Right atrium auricular region (tissue), 2 donors: ENCODE results near the gene VWA2. TPM values are rescaled to one million over a fixed set of nuclear protein-coding genes. Genes with fewer than 3 reads are reported as not detected.

ENCODE experiments used
- DNase-seq: peaks from one replicate; pipeline ENCODE4 v3.0.0-alpha.2; 2019; ENCODE audit warnings: low spot score
- H3K27ac ChIP-seq, 2 donors: fragments of 200-600 bp; sonication (generic); 1 replicate in 1 of 2; 2 replicates in 1 of 2; pipeline ENCODE4 v1.5.1; 2016 to 2019
- H3K27me3 ChIP-seq, 2 donors: fragments of 200-600 bp; sonication (generic); one replicate each; pipeline versions ENCODE4 v1.5.1 to v1.6.0; 2017 to 2019
- H3K36me3 ChIP-seq: fragments of 200-600 bp; sonication (generic); one replicate; pipeline ENCODE4 v1.5.1; 2016
- H3K4me1 ChIP-seq, 2 donors: fragments of 200-600 bp; sonication (generic); one replicate each; pipeline versions ENCODE4 v1.5.1 to v1.6.0; 2017 to 2019
- H3K4me3 ChIP-seq, 2 donors: fragments of 200-600 bp; sonication (generic); 1 replicate in 1 of 2; 2 replicates in 1 of 2; pipeline ENCODE4 v1.5.1; 2017 to 2019; ENCODE audit warnings: mild to moderate bottlenecking in 1 of 2, moderate library complexity in 1 of 2
- H3K9me3 ChIP-seq, 2 donors: fragments of 200-600 bp; sonication (generic); one replicate each; pipeline ENCODE4 v1.5.1; 2019
- total RNA-seq, 2 donors: library from RNA; depleted of rRNA; stranded (reverse); fragments of >200 nt; gene quantifications; one replicate each; pipeline ENCODE4 v1.1.0, GENCODE V29; 2016
- TF ChIP-seq, protein P1 (sequence below), 2 donors: fragments of 200-600 bp; sonication (generic); IDR thresholded peaks; one replicate each; pipeline ENCODE4 v1.5.1; 2019; ENCODE audit warnings: antibody characterized with exemption in 2 of 2

The VWA2 gene
- total RNA-seq, 2 donors from 2014 or later: not detected

DNA sequence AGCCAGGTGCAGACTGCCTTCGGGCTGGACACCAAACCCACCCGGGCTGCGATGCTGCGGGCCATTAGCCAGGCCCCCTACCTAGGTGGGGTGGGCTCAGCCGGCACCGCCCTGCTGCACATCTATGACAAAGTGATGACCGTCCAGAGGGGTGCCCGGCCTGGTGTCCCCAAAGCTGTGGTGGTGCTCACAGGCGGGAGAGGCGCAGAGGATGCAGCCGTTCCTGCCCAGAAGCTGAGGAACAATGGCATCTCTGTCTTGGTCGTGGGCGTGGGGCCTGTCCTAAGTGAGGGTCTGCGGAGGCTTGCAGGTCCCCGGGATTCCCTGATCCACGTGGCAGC, 50.0 kb downstream of the VWA2 start:
- Histone ChIP-seq H3K27ac (no peak overlapping the region), H3K9me3 (no peaks in the 10 kb centered on the region), H3K4me1 (peaks cover 0 to 10% of the 10 kb centered on the region in 2 donors), H3K27me3 (no peaks in the 10 kb centered on the region), H3K4me3 (no peak overlapping the region), H3K36me3 (no peaks in the 10 kb centered on the region)
- TF ChIP-seq, protein P1, sequence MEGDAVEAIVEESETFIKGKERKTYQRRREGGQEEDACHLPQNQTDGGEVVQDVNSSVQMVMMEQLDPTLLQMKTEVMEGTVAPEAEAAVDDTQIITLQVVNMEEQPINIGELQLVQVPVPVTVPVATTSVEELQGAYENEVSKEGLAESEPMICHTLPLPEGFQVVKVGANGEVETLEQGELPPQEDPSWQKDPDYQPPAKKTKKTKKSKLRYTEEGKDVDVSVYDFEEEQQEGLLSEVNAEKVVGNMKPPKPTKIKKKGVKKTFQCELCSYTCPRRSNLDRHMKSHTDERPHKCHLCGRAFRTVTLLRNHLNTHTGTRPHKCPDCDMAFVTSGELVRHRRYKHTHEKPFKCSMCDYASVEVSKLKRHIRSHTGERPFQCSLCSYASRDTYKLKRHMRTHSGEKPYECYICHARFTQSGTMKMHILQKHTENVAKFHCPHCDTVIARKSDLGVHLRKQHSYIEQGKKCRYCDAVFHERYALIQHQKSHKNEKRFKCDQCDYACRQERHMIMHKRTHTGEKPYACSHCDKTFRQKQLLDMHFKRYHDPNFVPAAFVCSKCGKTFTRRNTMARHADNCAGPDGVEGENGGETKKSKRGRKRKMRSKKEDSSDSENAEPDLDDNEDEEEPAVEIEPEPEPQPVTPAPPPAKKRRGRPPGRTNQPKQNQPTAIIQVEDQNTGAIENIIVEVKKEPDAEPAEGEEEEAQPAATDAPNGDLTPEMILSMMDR (IDR thresholded peaks at IDR 0.05): no peak
- no peak for DNase-seq

DNA sequence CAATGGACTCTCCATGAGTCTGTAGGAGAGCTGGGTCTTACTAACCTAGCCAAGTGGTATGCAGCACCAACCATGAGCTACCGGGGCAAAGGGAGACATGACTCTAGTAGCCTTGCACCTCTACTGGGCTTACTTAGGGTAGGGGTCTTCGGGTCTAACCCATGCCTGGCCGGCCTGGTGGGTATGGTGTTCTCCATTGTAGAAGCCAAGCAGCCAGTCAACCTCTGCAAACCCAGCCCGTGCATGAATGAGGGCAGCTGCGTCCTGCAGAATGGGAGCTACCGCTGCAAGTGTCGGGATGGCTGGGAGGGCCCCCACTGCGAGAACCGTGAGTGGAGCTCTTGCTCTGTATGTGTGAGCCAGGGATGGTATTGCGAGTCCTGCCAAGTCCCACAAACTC, 51.0 kb downstream of the VWA2 start:
- Histone ChIP-seq H3K27me3 (no peaks in the 10 kb centered on the region), H3K4me1 (peaks cover 0 to 10% of the 10 kb centered on the region in 2 donors), H3K4me3 (no peak overlapping the region), H3K36me3 (no peaks in the 10 kb centered on the region), H3K27ac (no peak overlapping the region), H3K9me3 (peaks cover 0 to 2% of the 10 kb centered on the region in 2 donors)
- TF ChIP-seq, protein P1 (IDR thresholded peaks at IDR 0.05): no peak
- no peak for DNase-seq

DNA sequence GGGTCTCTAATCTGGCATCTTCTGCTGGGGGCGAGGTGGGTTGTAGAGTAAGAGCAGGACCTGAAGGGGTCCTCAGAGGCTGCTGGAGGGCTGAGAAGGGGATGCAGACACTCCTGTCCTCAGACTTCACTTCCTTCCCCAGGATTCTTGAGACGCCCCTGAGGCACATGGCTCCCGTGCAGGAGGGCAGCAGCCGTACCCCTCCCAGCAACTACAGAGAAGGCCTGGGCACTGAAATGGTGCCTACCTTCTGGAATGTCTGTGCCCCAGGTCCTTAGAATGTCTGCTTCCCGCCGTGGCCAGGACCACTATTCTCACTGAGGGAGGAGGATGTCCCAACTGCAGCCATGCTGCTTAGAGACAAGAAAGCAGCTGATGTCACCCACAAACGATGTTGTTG, 52.0 kb downstream of the VWA2 start:
- TF ChIP-seq, protein P1 (IDR thresholded peaks at IDR 0.05): no peak
- Histone ChIP-seq H3K9me3 (peaks cover 0 to 12% of the 10 kb centered on the region in 2 donors), H3K4me3 (no peak overlapping the region), H3K4me1 (peaks cover 0 to 10% of the 10 kb centered on the region in 2 donors), H3K27ac (no peak overlapping the region), H3K27me3 (no peaks in the 10 kb centered on the region), H3K36me3 (peaks cover 10% of the 10 kb centered on the region)
- no peak for DNase-seq

DNA sequence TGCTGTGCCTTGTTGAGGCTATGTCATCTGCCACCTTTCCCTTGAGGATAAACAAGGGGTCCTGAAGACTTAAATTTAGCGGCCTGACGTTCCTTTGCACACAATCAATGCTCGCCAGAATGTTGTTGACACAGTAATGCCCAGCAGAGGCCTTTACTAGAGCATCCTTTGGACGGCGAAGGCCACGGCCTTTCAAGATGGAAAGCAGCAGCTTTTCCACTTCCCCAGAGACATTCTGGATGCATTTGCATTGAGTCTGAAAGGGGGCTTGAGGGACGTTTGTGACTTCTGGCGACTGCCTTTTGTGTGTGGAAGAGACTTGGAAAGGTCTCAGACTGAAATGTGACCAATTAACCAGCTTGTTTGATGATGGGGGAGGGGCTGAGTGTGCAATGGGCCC, 52.5 kb downstream of the VWA2 start:
- no peak overlapping the region for H3K27ac ChIP-seq
- DNase-seq: no peak
- TF ChIP-seq, protein P1 (IDR thresholded peaks at IDR 0.05): no peak
- H3K4me1 ChIP-seq: peaks cover 0 to 10% of the 10 kb centered on the region in 2 donors
- peaks cover 11% of the 10 kb centered on the region for H3K36me3 ChIP-seq
- no peaks in the 10 kb centered on the region for H3K27me3 ChIP-seq
- peaks cover 0 to 17% of the 10 kb centered on the region in 2 donors for H3K9me3 ChIP-seq
- H3K4me3 ChIP-seq: no peak overlapping the region

DNA sequence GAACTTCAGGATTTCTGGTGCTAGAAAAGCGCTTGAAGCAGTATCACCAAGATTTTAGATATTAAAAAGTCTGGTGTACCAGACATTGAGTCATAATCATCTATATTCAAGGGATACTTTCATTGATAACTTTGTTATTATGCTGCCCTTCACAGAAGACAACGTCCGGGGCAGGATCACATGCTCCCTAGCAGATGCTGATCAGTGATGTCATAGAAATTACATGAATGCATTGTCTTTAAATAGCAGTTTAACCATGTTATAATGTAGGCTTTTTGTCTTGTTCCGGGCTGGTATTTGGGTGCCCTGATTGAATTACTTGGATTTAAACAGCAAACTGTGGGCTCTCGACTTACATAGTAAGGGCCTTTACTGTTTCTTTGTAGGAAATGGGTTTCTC, 54.0 kb downstream of the VWA2 start:
- Histone ChIP-seq H3K9me3 (peaks cover 0 to 19% of the 10 kb centered on the region in 2 donors), H3K4me1 (peaks cover 0 to 10% of the 10 kb centered on the region in 2 donors), H3K36me3 (peaks cover 24% of the 10 kb centered on the region), H3K27me3 (no peaks in the 10 kb centered on the region), H3K27ac (no peak overlapping the region), H3K4me3 (no peak overlapping the region)
- no peak for DNase-seq
- TF ChIP-seq, protein P1 (IDR thresholded peaks at IDR 0.05): no peak

DNA sequence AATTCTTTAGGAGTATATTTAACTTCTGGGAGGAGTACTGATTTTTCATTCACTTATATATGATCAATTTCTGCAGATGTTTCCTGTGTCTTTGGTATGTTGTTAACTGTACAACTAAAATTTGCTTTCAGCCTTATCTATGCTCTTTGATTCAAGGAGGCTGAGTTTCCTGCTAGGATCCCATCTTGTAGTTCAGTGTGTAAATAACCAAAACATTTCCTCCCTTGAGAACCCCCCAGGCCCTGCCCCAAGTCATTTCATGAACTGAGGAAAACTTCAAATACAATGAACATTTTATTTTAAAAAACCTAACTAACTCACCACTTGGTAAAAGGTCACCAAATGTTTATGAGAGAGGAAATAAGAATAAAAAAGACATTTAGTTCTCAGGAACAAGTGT, 55.5 kb downstream of the VWA2 start:
- Histone ChIP-seq H3K27me3 (no peaks in the 10 kb centered on the region), H3K27ac (no peak overlapping the region), H3K9me3 (peaks cover 0 to 19% of the 10 kb centered on the region in 2 donors), H3K36me3 (peaks cover 24% of the 10 kb centered on the region), H3K4me1 (peaks cover 0 to under 1% of the 10 kb centered on the region in 2 donors), H3K4me3 (no peak overlapping the region)
- DNase-seq: no peak
- TF ChIP-seq, protein P1 (IDR thresholded peaks at IDR 0.05): no peak
